Epidermal melanocyte (primary cell): Measurements from ENCODE around the gene SERGEF.
A peak's percentile ranks its signal among the peaks of the same experiment; 100 is the strongest.

Experiments
- DNase-seq: peaks from one replicate; pipeline ENCODE4 v3.0.0; 2011; ENCODE audit warnings: low spot score; ENCODE audit not compliant: insufficient read length

Gene SERGEF

GRCh38 chr11:17952487-17952886, 60.4 kb downstream of the SERGEF start:
- DNase-seq: no peak

- no peak for DNase-seq
These were observed 61.0 kb downstream of the SERGEF start for GRCh38 chr11:17951685-17952388.

GRCh38 chr11:17950644-17951043, 62.2 kb downstream of the SERGEF start:
- no peak for DNase-seq

GRCh38 chr11:17948296-17948695, 64.6 kb downstream of the SERGEF start:
- no peak for DNase-seq

GRCh38 chr11:17939542-17939941, 73.3 kb downstream of the SERGEF start:
- no peak for DNase-seq

- no peak for DNase-seq
These were observed 76.1 kb downstream of the SERGEF start for GRCh38 chr11:17936790-17937189.

GRCh38 chr11:17934194-17934593, 78.7 kb downstream of the SERGEF start:
- no peak for DNase-seq

GRCh38 chr11:17933708-17934107, 79.1 kb downstream of the SERGEF start:
- no peak for DNase-seq

GRCh38 chr11:17932472-17932871, 80.4 kb downstream of the SERGEF start:
- no peak for DNase-seq

- DNase-seq: no peak
These were observed 81.3 kb downstream of the SERGEF start for GRCh38 chr11:17931595-17931994.

- no peak for DNase-seq
These were observed 82.2 kb downstream of the SERGEF start for GRCh38 chr11:17930544-17931125.

GRCh38 chr11:17929171-17929570, 83.7 kb downstream of the SERGEF start:
- no peak for DNase-seq

- peak; percentile 45 for DNase-seq
These were observed 85.0 kb downstream of the SERGEF start for GRCh38 chr11:17927681-17928343.

- no peak for DNase-seq
These were observed 85.8 kb downstream of the SERGEF start for GRCh38 chr11:17927041-17927440.

- DNase-seq: no peak
These were observed 88.1 kb downstream of the SERGEF start for GRCh38 chr11:17924713-17925112.

- DNase-seq: no peak
These were observed 89.6 kb downstream of the SERGEF start for GRCh38 chr11:17923217-17923616.

- DNase-seq: no peak
These were observed 90.4 kb downstream of the SERGEF start for GRCh38 chr11:17922416-17922788.

- no peak for DNase-seq
These were observed 91.0 kb downstream of the SERGEF start for GRCh38 chr11:17921659-17922415.

GRCh38 chr11:17918049-17918605, 94.7 kb downstream of the SERGEF start:
- DNase-seq: no peak

- DNase-seq: no peak
These were observed 95.3 kb downstream of the SERGEF start for GRCh38 chr11:17917556-17917955.

- no peak for DNase-seq
These were observed 97.2 kb downstream of the SERGEF start for GRCh38 chr11:17915500-17916143.
